Measurements from ENCODE around the gene CHST8.

CHST8 gene

DNA sequence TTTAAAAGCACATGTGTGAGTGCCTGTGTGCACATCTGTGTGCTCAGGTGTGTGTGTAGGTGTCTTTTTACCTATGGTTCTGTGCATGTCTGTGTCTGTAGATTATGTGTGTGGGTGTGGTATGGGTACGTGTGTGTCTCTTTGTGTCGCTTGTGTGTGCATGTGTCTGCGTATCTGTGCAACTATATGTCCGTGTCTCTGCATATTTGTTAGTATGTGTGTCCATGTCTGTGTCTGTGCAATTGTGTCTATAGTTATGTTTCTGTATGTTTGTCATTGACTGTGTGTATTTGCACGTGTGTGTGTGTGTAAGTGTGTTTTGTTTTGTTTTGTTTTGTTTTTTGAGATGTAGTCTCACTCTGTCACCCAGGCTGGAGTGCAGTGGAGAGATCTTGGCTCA is 167.6 kb downstream of the CHST8 start:
- Mint-ChIP-seq H3K4me1 (ENCODE audit: low read depth) (peaks cover 5% of the 10 kb centered on the region), H3K27ac (no peak overlapping the region), H3K36me3 (ENCODE audit: low read depth) (no peaks in the 10 kb centered on the region), H3K4me3 (no peak overlapping the region), H3K9me3 (no peaks in the 10 kb centered on the region), H3K27me3 (ENCODE audit: low read depth) (peaks cover 26% of the 10 kb centered on the region)
- no peak for DNase-seq (ENCODE audit: low spot score)

GRCh38 chr19:33794683-33795369 is 173.1 kb downstream of the CHST8 start:
- H3K4me3 Mint-ChIP-seq, result peak overlapping the region; percentile 76
- no peak for DNase-seq (ENCODE audit: low spot score)
- peaks cover 2% of the 10 kb centered on the region for H3K4me1 Mint-ChIP-seq (ENCODE audit: low read depth)
- H3K27ac Mint-ChIP-seq, result peak overlapping the region; percentile 20
- no peaks in the 10 kb centered on the region for H3K36me3 Mint-ChIP-seq (ENCODE audit: low read depth)
- no peaks in the 10 kb centered on the region for H3K9me3 Mint-ChIP-seq
- peaks cover 34% of the 10 kb centered on the region for H3K27me3 Mint-ChIP-seq (ENCODE audit: low read depth)

DNA sequence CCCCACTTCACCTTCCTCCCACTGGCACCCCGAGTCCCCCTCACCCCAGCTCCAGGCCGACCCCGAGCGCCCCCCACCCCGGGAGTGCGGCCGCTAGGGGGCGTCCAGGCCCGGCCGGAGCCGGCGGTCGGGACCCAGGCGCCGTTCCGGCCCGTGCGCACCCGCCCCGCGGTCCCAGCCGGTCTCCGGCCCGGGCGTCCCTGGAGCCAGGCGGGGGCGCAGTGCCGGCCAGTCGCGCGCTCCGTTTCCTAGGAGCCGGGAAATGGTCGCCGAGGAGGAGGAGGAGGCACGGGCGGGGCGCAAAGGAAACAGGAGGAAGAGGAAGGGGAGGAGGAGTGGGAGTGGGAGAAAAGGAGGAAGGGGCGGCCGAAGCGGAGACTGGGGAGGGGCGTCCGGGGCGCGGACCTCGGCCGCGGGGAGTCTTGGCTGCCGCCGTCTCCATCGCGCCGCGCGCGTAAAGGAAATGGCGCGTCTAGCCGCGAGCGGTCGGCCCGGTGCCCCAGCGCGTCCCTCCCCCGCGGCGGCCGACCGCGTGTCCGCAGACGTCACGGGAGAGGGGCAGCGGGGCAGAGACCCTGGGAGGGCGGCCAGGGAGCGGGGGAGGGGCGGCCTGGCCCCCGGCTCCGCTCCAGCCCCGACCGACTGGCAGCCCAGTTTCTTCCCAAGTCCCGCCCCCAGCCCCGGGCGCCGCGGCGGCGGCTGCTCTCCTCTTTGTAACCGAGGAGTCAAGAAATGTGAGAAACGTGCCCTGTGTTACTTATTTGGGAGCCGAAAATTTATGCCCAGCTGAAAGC is 173.8 kb downstream of the CHST8 start:
- H3K4me3 Mint-ChIP-seq, result peak overlapping the region; percentile 76
- H3K27me3 Mint-ChIP-seq (ENCODE audit: low read depth), result peaks cover 32% of the 10 kb centered on the region
- H3K36me3 Mint-ChIP-seq (ENCODE audit: low read depth), result no peaks in the 10 kb centered on the region
- no peaks in the 10 kb centered on the region for H3K9me3 Mint-ChIP-seq
- H3K27ac Mint-ChIP-seq, result peak overlapping the region; percentile 36
- peaks cover 2% of the 10 kb centered on the region for H3K4me1 Mint-ChIP-seq (ENCODE audit: low read depth)
- DNase-seq (ENCODE audit: low spot score), result peak; percentile 65

- Mint-ChIP-seq H3K4me1 (ENCODE audit: low read depth) (peaks cover 2% of the 10 kb centered on the region), H3K9me3 (no peaks in the 10 kb centered on the region), H3K27me3 (ENCODE audit: low read depth) (peaks cover 29% of the 10 kb centered on the region), H3K27ac (peak within 1 kb of the TSS; percentile 49), H3K36me3 (ENCODE audit: low read depth) (no peaks in the 10 kb centered on the region), H3K4me3 (peak within 1 kb of the TSS; percentile 76)
- peak; percentile 13 for DNase-seq (ENCODE audit: low spot score)
These were observed 174.6 kb downstream of the CHST8 start, which contains the start of gene KCTD15 for GRCh38 chr19:33796164-33796875. Gene KCTD15 (plus strand): TSS chr19:33796870. CDS start chr19:33800455, 3,585 bp downstream.

DNA sequence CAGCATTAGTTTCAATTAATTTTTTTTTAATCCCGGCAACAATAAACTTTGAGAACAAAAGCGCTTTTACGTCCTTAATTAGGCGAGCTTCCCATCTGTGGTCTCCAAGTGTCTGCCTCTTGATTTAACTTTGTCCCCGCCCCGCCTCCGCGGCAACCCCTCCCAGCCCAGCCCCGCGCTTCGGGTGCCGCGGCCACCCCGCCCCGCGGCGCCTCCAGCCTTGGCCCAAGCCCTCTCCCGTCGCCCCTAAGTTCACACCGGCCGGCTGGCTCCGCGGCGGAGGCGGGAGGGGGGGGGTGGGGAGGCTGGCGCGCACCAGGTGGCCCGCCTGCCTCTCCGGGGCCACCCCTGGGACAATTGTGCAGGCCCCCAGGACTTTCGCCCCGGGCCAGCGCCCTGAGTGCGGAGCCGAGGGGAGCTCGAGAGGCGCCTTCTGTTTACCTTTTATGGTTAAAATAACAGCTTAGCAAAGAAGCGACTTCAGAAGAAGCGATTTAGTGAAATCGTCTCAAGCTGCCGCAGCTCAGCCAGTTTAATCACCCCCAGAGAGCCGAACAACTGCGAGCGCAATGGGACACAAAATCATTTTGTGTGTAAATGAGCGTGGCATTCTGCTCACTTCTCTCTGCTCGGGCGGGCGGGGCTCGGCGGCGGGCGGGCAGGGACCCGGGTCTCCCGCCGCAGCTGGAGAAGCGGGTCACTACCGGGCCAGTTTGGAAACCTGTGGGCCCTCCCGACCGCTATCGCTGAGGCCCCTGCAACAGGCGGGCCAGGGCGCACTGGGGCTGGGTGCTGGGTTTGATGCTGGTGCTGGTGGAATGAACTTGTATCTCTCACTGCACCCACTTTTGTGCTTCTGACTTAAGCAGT is 176.3 kb downstream of the CHST8 start:
- peak overlapping the region; percentile 67 for H3K4me3 Mint-ChIP-seq
- H3K9me3 Mint-ChIP-seq, result no peaks in the 10 kb centered on the region
- no peaks in the 10 kb centered on the region for H3K36me3 Mint-ChIP-seq (ENCODE audit: low read depth)
- H3K4me1 Mint-ChIP-seq (ENCODE audit: low read depth), result peaks cover 2% of the 10 kb centered on the region
- no peak overlapping the region for H3K27ac Mint-ChIP-seq
- DNase-seq (ENCODE audit: low spot score), result peak; percentile 12
- H3K27me3 Mint-ChIP-seq (ENCODE audit: low read depth), result peaks cover 21% of the 10 kb centered on the region

DNA sequence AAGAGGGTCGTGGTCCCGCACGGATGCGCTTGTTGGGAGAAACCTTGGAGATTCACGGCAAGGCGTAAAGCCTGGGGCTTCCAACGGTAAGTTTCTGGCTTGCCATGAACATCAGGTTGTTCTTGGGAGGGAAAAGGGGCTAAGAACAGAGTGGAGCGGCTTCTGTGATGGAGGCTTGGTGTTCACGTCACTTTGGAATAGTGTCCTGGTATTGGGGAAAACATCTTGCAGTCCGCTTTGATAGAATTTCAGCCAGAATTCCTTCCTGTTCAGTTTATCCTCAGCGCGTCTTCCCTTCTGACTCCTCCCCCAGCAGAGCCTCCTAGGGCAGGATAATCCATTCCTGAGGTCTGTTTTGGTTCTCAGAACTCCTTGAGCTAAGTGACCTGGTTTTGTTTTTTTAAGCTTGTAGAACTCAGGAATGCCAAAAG is 176.9 kb downstream of the CHST8 start:
- no peak for DNase-seq (ENCODE audit: low spot score)
- Mint-ChIP-seq H3K4me1 (ENCODE audit: low read depth) (peaks cover 2% of the 10 kb centered on the region), H3K4me3 (peak overlapping the region; percentile 21), H3K36me3 (ENCODE audit: low read depth) (no peaks in the 10 kb centered on the region), H3K9me3 (no peaks in the 10 kb centered on the region), H3K27me3 (ENCODE audit: low read depth) (peaks cover 16% of the 10 kb centered on the region), H3K27ac (no peak overlapping the region)

DNA sequence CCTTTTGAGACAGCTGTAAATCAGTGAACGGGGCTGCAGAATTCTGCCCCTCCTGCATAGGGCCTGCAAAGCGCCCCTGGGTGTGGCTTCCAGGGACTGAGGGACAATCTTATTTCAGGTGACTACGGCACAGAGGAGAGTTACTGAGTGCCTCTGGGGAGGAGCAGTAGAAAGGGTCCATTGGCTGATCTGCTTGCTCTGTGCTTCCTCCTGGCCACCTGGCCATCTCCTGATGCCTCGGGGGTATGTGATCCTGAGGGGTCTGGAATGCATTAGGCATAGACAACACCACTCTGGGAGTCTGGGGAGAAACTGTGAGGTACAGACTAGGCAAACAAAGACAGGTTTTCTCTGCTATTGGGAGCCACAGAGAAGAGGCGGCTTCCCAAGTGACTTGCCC is 177.7 kb downstream of the CHST8 start:
- Mint-ChIP-seq H3K27ac (no peak overlapping the region), H3K4me1 (ENCODE audit: low read depth) (peaks cover 2% of the 10 kb centered on the region), H3K27me3 (ENCODE audit: low read depth) (peaks cover 15% of the 10 kb centered on the region), H3K36me3 (ENCODE audit: low read depth) (no peaks in the 10 kb centered on the region), H3K4me3 (no peak overlapping the region), H3K9me3 (no peaks in the 10 kb centered on the region)
- no peak for DNase-seq (ENCODE audit: low spot score)

DNA sequence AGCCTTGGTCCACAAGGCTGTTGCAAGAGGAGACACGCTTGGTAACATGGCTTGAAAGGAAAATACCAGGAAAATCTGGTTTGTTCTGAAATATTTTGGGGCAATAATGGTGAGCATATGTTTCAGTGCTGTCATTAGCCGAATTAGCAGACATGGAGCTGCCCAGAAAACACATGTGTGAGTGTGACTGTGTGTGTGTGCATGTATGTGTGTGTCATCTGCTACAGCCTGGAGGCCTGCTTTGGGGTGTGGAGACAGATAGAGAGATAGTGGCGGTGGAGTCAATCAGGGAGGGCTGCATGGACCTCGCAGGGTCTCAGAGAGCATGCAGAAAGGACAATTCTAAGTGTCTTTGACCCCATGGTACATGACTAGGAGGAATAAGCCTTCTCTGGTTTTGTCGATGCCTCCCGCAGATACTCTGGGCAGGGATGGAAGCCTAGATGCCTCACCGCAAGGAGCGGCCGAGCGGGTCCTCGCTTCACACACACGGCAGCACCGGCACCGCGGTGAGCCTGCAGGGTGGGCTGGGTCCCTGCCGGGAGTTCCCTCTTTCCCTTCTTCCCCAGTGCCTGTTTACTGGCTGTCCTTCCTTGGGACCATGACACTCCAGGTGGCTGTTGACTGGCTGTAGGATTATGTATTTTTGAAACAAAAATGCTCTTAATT is 178.4 kb downstream of the CHST8 start:
- H3K36me3 Mint-ChIP-seq (ENCODE audit: low read depth), result no peaks in the 10 kb centered on the region
- DNase-seq (ENCODE audit: low spot score), result no peak
- peaks cover 2% of the 10 kb centered on the region for H3K4me1 Mint-ChIP-seq (ENCODE audit: low read depth)
- H3K27ac Mint-ChIP-seq, result no peak overlapping the region
- peaks cover 15% of the 10 kb centered on the region for H3K27me3 Mint-ChIP-seq (ENCODE audit: low read depth)
- H3K9me3 Mint-ChIP-seq, result no peaks in the 10 kb centered on the region
- H3K4me3 Mint-ChIP-seq, result no peak overlapping the region

GRCh38 chr19:33801411-33801810 is 179.7 kb downstream of the CHST8 start:
- no peaks in the 10 kb centered on the region for H3K36me3 Mint-ChIP-seq (ENCODE audit: low read depth)
- no peaks in the 10 kb centered on the region for H3K9me3 Mint-ChIP-seq
- no peak overlapping the region for H3K27ac Mint-ChIP-seq
- H3K4me3 Mint-ChIP-seq, result no peak overlapping the region
- peaks cover 7% of the 10 kb centered on the region for H3K4me1 Mint-ChIP-seq (ENCODE audit: low read depth)
- peaks cover 15% of the 10 kb centered on the region for H3K27me3 Mint-ChIP-seq (ENCODE audit: low read depth)
- no peak for DNase-seq (ENCODE audit: low spot score)

DNA sequence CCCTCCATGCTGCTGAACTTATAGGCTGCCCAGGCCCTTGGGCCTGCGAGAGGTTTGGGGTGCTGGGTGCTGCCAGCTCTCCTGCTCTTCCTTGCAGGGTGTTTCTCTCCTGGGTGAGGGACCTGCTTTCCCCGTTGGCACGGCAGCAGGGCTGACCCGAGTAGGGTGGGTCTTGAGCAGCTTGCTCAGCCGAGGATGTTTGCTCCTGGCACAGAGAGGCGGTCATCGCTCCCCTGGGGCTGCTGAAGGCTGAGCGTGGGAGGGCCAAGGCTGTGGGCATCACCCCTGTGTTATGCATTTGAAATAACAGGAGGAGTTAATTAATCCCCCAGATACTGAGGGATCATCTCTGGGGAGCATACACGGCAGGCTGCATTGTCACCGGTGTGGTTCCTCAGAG is 180.2 kb downstream of the CHST8 start:
- no peaks in the 10 kb centered on the region for H3K36me3 Mint-ChIP-seq (ENCODE audit: low read depth)
- H3K27me3 Mint-ChIP-seq (ENCODE audit: low read depth), result peaks cover 14% of the 10 kb centered on the region
- no peaks in the 10 kb centered on the region for H3K9me3 Mint-ChIP-seq

GRCh38 chr19:33802801-33803200 is 181.0 kb downstream of the CHST8 start:
- Mint-ChIP-seq H3K4me3 (no peak overlapping the region), H3K9me3 (no peaks in the 10 kb centered on the region), H3K27ac (no peak overlapping the region), H3K36me3 (ENCODE audit: low read depth) (no peaks in the 10 kb centered on the region), H3K27me3 (ENCODE audit: low read depth) (peaks cover 12% of the 10 kb centered on the region), H3K4me1 (ENCODE audit: low read depth) (peaks cover 5% of the 10 kb centered on the region)
- DNase-seq (ENCODE audit: low spot score), result no peak

More for the DNA sequence above, 180.2 kb downstream of the CHST8 start:
- no peak for DNase-seq (ENCODE audit: low spot score)
- peaks cover 7% of the 10 kb centered on the region for H3K4me1 Mint-ChIP-seq (ENCODE audit: low read depth)
- H3K4me3 Mint-ChIP-seq, result no peak overlapping the region
- H3K27ac Mint-ChIP-seq, result no peak overlapping the region

DNA sequence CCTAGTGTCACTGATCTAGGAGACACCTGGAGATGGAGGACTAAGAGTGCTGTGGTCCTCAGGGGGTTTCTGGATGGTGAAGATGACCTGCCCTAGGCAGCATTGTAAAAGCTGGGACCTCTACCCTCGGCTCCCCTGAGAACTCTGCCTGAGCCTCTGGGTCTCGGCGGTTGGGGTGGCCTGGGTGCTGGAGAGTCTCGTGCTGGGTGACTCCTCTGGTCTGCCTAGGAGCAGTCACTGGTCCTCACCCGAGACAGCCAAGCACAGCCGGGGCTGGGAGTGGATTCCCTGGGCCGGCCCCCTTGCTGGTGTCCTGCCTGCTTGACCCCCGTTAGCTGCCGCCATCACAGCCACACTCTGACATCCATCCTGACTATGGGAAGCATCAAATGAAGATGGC is 181.6 kb downstream of the CHST8 start:
- no peak overlapping the region for H3K27ac Mint-ChIP-seq

More for the DNA sequence above, 181.6 kb downstream of the CHST8 start:
- no peak for DNase-seq (ENCODE audit: low spot score)
- Mint-ChIP-seq H3K4me1 (ENCODE audit: low read depth) (peaks cover 6% of the 10 kb centered on the region), H3K36me3 (ENCODE audit: low read depth) (no peaks in the 10 kb centered on the region), H3K27me3 (ENCODE audit: low read depth) (peaks cover 12% of the 10 kb centered on the region), H3K9me3 (no peaks in the 10 kb centered on the region), H3K4me3 (no peak overlapping the region)
